MM.1S (cell line): ENCODE data around the gene CUBN.

Source experiments
- EZH2 ChIP-seq: fragments of 300-600 bp; sonication (generic); optimal IDR thresholded peaks from 2 replicates; pipeline ENCODE3; 2017; ENCODE audit warnings: low read depth, mild to moderate bottlenecking, antibody characterized with exemption, low read length, mixed read lengths
- EZH2phosphoT487 ChIP-seq: fragments of 300-600 bp; sonication (generic); IDR thresholded peaks from 2 replicates; pipeline ENCODE4 v1.6.1; 2018; ENCODE audit warnings: antibody characterized with exemption, low read length
- TF ChIP-seq, protein P1 (sequence below): fragments of 300-600 bp; sonication (generic); IDR thresholded peaks from 2 replicates; pipeline ENCODE4 v1.5.1; 2016; ENCODE audit warnings: antibody characterized with exemption, low read length, mixed read lengths

DNA sequence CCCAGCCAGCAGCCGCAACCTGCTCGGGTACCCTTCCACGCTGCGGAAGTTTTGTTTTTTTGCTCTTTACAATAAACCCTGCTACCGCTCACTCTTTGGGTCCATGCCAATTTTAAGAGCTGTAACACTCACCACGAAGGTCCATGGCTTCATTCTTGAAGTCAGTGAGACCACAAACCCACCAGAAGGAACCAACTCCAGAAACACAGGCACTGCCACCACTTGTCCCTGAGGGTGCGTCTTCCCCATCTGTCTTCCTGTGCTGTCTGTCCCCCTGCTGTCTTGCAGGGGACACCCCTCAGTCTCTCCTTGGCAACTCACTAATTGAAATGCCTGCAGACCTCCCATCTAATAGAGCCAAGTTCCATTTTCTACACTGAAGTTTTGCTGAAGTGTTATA is 263.8 kb downstream of the CUBN start:
- TF ChIP-seq, protein P1, sequence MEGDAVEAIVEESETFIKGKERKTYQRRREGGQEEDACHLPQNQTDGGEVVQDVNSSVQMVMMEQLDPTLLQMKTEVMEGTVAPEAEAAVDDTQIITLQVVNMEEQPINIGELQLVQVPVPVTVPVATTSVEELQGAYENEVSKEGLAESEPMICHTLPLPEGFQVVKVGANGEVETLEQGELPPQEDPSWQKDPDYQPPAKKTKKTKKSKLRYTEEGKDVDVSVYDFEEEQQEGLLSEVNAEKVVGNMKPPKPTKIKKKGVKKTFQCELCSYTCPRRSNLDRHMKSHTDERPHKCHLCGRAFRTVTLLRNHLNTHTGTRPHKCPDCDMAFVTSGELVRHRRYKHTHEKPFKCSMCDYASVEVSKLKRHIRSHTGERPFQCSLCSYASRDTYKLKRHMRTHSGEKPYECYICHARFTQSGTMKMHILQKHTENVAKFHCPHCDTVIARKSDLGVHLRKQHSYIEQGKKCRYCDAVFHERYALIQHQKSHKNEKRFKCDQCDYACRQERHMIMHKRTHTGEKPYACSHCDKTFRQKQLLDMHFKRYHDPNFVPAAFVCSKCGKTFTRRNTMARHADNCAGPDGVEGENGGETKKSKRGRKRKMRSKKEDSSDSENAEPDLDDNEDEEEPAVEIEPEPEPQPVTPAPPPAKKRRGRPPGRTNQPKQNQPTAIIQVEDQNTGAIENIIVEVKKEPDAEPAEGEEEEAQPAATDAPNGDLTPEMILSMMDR = no peak
- TF ChIP-seq EZH2phosphoT487 (no peak), EZH2 (no peak)
